Measurements from ENCODE around the gene KRT78. TPM values are rescaled to one million over a fixed set of nuclear protein-coding genes. Genes with fewer than 3 reads are reported as not detected.

Gene KRT78
- total and polyA plus RNA-seq, 9 of the 15 experiments (the other 6 are each of a cell fraction or from before 2014, with no cell fraction given) = not detected

DNA sequence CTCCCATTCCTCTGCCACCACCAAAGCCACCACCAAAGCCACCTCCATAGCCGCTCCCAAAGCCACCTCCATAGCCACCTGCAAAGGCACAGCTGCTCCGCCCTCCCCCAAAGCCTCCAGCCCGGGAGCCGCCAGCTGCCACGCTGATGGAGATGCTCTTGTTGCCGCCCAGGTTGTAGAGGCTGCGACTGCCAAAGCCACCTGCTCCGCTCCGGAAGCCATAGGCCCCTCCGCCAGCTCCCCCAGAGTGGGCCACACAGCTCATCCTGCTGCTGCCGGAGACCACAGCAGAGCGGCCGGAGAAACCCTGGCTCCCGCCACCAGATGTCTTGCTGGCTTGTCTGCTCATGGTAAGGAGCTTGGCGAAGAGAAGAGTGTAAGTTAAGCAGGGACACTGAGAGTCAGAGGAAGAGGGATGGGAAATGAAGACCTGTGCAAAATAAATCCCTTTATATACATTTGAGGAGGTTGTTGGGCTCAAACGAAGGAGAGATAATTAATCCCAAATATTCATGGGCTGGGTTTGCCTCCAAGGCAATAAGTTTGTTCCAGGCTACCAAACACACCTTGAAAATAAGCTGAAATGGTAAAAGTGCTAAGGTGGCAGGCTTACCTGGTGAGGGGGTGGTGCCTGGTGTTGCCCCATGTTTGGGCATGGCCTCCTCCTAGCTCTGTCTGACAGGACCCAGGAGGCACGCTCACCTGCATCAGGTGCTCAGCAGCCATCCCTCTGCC, 52.9 kb downstream of the KRT78 start, which contains the start of gene KRT3:
Gene KRT3 (minus strand): TSS at position 424 of the 735 bp plus-strand sequence. CDS start 75 bp downstream, at position 349.
- no peak for DNase-seq (ENCODE audit: extremely low read depth in 1 of 4, low spot score in 3 of 4)
- H3K9me3 ChIP-seq (replicated peaks; ENCODE audit: control insufficient read depth, insufficient read depth, low read depth, low read length) = no peaks in the 10 kb centered on the region
- intact Hi-C loops (cut with micrococcal nuclease) = no loop called here
- no peaks in the 10 kb centered on the region for H4K20me1 ChIP-seq (replicated peaks; ENCODE audit: control insufficient read depth, insufficient read depth, low read length)
- no peak within 1 kb of the TSS for H3K4me3 ChIP-seq
- TF ChIP-seq NCOA6 (IDR thresholded peaks at IDR 0.05) (no peak), FOXK1 (CRISPR knock-in tag; IDR thresholded peaks at IDR 0.05; ENCODE audit: borderline replicate concordance) (no peak), LCOR (CRISPR knock-in tag; IDR thresholded peaks at IDR 0.05) (no peak), JUND (IDR thresholded peaks at IDR 0.05; ENCODE audit: borderline replicate concordance, low read depth, low read length) (no peak), JUND (tag; IDR thresholded peaks at IDR 0.05; ENCODE audit: borderline replicate concordance, low read depth, low read length) (no peak), MAFF (IDR thresholded peaks at IDR 0.05; ENCODE audit: low read length) (no peak)
- TF ChIP-seq, protein P1, sequence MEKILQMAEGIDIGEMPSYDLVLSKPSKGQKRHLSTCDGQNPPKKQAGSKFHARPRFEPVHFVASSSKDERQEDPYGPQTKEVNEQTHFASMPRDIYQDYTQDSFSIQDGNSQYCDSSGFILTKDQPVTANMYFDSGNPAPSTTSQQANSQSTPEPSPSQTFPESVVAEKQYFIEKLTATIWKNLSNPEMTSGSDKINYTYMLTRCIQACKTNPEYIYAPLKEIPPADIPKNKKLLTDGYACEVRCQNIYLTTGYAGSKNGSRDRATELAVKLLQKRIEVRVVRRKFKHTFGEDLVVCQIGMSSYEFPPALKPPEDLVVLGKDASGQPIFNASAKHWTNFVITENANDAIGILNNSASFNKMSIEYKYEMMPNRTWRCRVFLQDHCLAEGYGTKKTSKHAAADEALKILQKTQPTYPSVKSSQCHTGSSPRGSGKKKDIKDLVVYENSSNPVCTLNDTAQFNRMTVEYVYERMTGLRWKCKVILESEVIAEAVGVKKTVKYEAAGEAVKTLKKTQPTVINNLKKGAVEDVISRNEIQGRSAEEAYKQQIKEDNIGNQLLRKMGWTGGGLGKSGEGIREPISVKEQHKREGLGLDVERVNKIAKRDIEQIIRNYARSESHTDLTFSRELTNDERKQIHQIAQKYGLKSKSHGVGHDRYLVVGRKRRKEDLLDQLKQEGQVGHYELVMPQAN (IDR thresholded peaks at IDR 0.05; ENCODE audit: borderline replicate concordance) = no peak
- TF ChIP-seq, protein P2, sequence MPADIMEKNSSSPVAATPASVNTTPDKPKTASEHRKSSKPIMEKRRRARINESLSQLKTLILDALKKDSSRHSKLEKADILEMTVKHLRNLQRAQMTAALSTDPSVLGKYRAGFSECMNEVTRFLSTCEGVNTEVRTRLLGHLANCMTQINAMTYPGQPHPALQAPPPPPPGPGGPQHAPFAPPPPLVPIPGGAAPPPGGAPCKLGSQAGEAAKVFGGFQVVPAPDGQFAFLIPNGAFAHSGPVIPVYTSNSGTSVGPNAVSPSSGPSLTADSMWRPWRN (IDR thresholded peaks at IDR 0.05; ENCODE audit: low read depth) = no peak
- TF ChIP-seq, protein P3, sequence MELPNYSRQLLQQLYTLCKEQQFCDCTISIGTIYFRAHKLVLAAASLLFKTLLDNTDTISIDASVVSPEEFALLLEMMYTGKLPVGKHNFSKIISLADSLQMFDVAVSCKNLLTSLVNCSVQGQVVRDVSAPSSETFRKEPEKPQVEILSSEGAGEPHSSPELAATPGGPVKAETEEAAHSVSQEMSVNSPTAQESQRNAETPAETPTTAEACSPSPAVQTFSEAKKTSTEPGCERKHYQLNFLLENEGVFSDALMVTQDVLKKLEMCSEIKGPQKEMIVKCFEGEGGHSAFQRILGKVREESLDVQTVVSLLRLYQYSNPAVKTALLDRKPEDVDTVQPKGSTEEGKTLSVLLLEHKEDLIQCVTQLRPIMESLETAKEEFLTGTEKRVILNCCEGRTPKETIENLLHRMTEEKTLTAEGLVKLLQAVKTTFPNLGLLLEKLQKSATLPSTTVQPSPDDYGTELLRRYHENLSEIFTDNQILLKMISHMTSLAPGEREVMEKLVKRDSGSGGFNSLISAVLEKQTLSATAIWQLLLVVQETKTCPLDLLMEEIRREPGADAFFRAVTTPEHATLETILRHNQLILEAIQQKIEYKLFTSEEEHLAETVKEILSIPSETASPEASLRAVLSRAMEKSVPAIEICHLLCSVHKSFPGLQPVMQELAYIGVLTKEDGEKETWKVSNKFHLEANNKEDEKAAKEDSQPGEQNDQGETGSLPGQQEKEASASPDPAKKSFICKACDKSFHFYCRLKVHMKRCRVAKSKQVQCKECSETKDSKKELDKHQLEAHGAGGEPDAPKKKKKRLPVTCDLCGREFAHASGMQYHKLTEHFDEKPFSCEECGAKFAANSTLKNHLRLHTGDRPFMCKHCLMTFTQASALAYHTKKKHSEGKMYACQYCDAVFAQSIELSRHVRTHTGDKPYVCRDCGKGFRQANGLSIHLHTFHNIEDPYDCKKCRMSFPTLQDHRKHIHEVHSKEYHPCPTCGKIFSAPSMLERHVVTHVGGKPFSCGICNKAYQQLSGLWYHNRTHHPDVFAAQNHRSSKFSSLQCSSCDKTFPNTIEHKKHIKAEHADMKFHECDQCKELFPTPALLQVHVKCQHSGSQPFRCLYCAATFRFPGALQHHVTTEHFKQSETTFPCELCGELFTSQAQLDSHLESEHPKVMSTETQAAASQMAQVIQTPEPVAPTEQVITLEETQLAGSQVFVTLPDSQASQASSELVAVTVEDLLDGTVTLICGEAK (IDR thresholded peaks at IDR 0.05) = no peak
- TF ChIP-seq, protein P3 (CRISPR knock-in tag; IDR thresholded peaks at IDR 0.05) = peak; percentile 15; the same call in 1 of the 2 replicates
- H3K4me2 ChIP-seq (ENCODE audit: insufficient read depth, low read length) = peak within 1 kb of the TSS; percentile 31; the same call in 1 of the 2 replicates
- no peaks in the 10 kb centered on the region for H3K79me2 ChIP-seq (ENCODE audit: control insufficient read depth, insufficient read depth, low read length)
- H3K4me1 ChIP-seq (replicated peaks in 1 of 2; ENCODE audit: control insufficient read depth in 2 of 2, insufficient read depth in 2 of 2, low read length in 2 of 2) = peaks cover 32 to 37% of the 10 kb centered on the region in 2 experiments; a peak in 4 of 5 replicates
- 0 out of 2 replicates have a peak within 1 kb of the TSS, but pooled peaks have one; percentile 46 for H2AFZ ChIP-seq (ENCODE audit: low read depth, low read length)
- in situ Hi-C loops (cut with MboI) = no loop called here
- ChIA-PET POLR2A (interaction anchor here (1.3 to 1.5 kb wide), 2 partner anchors 10 to 11 kb away, joined by 3 to 4 read pairs; no protein-coding TSS in a partner anchor), CTCF (ENCODE audit: low intra/inter-chr PET ratio) (no interaction called here)
- peak within 1 kb of the TSS; percentile 22 to 57; a peak in 3 of 4 replicates for H3K9ac ChIP-seq (ENCODE audit: insufficient read depth in 1 of 2, low read depth in 2 of 2, low read length in 2 of 2)
- 83% methylated on average over 17 of the region's 17 CpGs for WGBS (ENCODE audit: insufficient coverage, low coverage, missing lambda C conversion rate)
- H3K36me3 ChIP-seq (ENCODE audit: control insufficient read depth, insufficient read depth, low read length) = no peaks in the 10 kb centered on the region
- BruUV-seq (replicated peaks) = no TSS peak
- H3K9me1 ChIP-seq (ENCODE audit: control insufficient read depth, insufficient read depth, low read length) = no peaks in the 10 kb centered on the region
- no peak for FAIRE-seq
- no peaks in the 10 kb centered on the region for H3K27me3 ChIP-seq (ENCODE audit: control insufficient read depth in 2 of 2, insufficient read depth in 2 of 2, low read length in 2 of 2)
- peak within 1 kb of the TSS; percentile 51 for H3K27ac ChIP-seq (ENCODE audit: extremely low read depth, low read depth, low read length)
- no peak for ATAC-seq

Measured in K562 (cell line).